ENCODE data around the gene ITSN1. TPM values are rescaled to one million over a fixed set of nuclear protein-coding genes. Genes with fewer than 3 reads are reported as not detected.
"Not testable (repeated sequence)": the region's sequence is repeated elsewhere in the genome, so short reads cannot be mapped to it uniquely, and the experiment has no call there.

The ITSN1 gene
- total RNA-seq, 1 donor from 2014 or later = 4.8 TPM

DNA sequence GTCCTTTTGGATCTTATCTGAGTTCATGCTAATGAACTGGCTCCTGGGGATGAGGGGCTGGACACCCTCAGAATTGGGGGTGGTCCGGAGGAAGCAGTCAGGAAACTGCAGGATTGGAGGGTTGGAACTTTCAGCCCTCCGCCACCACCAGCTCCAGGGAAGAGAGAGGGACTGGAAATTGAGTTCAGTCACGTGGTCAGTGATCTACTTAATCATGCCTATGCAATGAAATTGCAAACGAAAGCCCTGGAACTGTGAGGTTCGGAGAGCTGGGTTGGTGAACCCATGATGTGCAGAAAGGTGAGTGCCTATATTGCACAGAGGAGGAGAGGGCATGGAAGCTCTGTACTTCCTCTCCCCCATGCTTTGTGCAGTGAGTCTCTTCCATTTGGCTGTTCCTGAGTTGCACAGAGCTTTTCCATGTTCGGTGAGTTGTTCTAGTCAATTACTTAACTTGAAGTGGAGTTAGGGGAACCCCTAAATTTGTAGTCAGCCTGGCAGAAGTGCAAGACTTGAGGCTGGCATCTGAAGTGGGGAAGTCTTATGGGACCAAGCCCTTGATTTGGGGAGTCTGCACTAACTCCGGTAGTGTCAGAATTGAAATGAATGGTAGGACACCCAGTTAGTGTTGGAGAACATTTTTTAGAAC lies 16.7 kb downstream of the ITSN1 start:
- Mint-ChIP-seq H3K27me3 (peaks cover 5% of the 10 kb centered on the region), H3K4me1 (peaks cover 4% of the 10 kb centered on the region), H3K27ac (no peak overlapping the region), H3K36me3 (ENCODE audit: low read depth) (no peaks in the 10 kb centered on the region), H3K4me3 (no peak overlapping the region), H3K9me3 (no peaks in the 10 kb centered on the region)
- intact Hi-C loops (cut with micrococcal nuclease) = no loop called here
- DNase-seq = no peak

DNA sequence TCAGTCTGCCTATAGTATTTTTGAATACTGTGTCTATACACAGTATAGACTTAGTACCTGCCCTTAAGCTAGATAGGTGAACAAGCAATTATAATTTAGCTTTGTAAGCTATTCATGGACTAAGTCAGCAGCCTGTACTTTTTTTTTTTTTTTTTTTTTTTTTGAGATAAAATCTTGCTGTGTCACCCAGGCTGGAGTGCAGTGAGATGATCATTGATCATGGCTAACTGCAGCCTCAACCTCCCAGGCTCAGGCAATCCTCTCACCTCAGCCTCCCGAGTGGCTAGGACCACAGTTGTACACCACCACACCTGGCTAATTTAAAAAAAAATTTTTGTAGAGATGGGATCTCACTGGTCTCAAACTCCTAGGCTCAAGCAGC lies 17.3 kb downstream of the ITSN1 start:
- Mint-ChIP-seq H3K4me1 (peaks cover 4% of the 10 kb centered on the region), H3K27ac (no peak overlapping the region), H3K36me3 (ENCODE audit: low read depth) (no peaks in the 10 kb centered on the region), H3K9me3 (no peaks in the 10 kb centered on the region), H3K27me3 (peaks cover 5% of the 10 kb centered on the region), H3K4me3 (no peak overlapping the region)
- intact Hi-C loops (cut with micrococcal nuclease) = no loop called here
- no peak for DNase-seq

DNA sequence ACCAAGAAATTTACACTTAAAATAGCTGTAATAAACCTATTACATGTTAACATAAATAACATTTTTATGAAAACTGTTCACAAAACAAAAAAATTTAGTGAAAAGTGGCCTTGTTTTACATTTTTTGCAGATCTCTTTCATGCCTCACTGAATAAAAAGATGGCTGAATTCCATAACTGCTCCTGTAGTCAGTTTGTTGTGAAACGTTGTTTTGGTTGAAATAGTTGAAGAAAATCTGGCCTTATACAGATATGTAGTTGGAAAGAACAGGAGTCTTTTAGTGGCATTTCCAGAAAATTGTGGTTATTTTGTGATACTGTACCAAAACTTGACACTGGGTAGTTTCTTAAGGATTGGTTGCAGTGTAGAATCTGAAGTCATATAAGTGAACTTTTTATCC lies 18.1 kb downstream of the ITSN1 start:
- Mint-ChIP-seq H3K27me3 (peaks cover 5% of the 10 kb centered on the region), H3K4me3 (no peak overlapping the region), H3K4me1 (peaks cover 4% of the 10 kb centered on the region), H3K27ac (no peak overlapping the region), H3K9me3 (no peaks in the 10 kb centered on the region), H3K36me3 (ENCODE audit: low read depth) (no peaks in the 10 kb centered on the region)
- no peak for DNase-seq
- intact Hi-C loops (cut with micrococcal nuclease) = no loop called here

DNA sequence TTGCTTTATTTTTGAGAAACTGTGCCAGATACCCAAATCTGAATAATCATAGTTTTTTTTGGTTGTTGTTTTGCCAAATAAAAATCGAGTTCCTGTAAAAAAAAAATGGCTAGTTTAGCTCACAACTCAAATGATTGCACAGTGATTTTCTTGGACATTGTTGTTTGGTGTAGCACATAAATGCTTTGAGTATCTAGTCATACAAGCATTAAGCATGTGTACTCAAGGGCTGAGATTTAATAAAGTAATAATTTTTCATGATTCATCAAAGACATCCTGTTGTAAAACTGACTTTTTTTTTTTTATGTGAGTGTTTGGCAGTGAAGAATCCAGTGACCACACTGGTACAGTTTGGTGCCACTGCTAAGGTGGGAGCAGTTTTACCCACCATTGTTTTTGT lies 18.8 kb downstream of the ITSN1 start:
- Mint-ChIP-seq H3K9me3 (no peaks in the 10 kb centered on the region), H3K36me3 (ENCODE audit: low read depth) (no peaks in the 10 kb centered on the region), H3K4me1 (peaks cover 4% of the 10 kb centered on the region), H3K4me3 (no peak overlapping the region), H3K27ac (no peak overlapping the region), H3K27me3 (peaks cover 3% of the 10 kb centered on the region)
- no peak for DNase-seq
- intact Hi-C loops (cut with micrococcal nuclease) = no loop called here

DNA sequence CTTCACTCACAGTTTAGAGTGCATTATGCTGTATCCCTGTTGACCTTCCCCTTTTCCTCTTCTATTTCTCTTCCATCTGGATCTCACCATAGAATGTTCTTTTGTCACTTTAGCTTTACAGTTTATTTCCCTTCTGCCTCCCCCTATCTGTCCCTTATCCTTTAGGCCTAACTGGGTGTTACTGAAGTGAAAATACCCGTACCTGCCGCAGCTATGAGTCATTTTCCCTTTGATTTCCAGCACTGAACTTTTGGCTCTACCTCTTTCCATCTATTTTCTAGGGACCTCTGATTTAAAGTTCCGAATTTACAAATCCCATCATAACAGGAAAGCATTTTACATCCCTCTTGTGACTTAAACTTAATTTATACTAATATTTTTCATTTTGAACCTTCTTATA lies 19.7 kb downstream of the ITSN1 start:
- DNase-seq = no peak
- intact Hi-C loops (cut with micrococcal nuclease) = no loop called here
- no peaks in the 10 kb centered on the region for H3K36me3 Mint-ChIP-seq (ENCODE audit: low read depth)
- H3K27me3 Mint-ChIP-seq = peaks cover 5% of the 10 kb centered on the region
- H3K9me3 Mint-ChIP-seq = no peaks in the 10 kb centered on the region
- no peak overlapping the region for H3K27ac Mint-ChIP-seq
- no peak overlapping the region for H3K4me3 Mint-ChIP-seq
- H3K4me1 Mint-ChIP-seq = peaks cover 4% of the 10 kb centered on the region

DNA sequence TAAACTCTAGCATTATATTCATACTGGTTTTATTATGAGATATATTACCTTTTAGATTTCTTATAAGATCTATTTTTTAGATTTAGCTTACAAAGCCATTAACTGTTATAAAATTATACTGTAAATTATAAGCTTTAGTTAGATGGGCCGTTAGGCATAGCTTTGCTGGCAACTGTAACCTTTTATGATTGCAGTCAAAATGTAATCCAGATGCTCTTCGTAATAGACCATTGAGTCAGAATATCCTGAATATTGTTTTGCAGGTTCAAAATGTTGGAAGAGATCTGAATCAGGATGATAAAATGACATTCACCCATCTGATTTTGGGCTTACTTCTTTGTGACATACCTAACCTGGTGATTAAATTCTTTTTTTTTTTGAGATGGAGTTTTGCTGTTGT lies 20.9 kb downstream of the ITSN1 start:
- no peak overlapping the region for H3K4me3 Mint-ChIP-seq
- H3K36me3 Mint-ChIP-seq (ENCODE audit: low read depth) = no peaks in the 10 kb centered on the region
- no peaks in the 10 kb centered on the region for H3K4me1 Mint-ChIP-seq
- no peaks in the 10 kb centered on the region for H3K9me3 Mint-ChIP-seq
- intact Hi-C loops (cut with micrococcal nuclease) = no loop called here
- DNase-seq = no peak
- peaks cover 3% of the 10 kb centered on the region for H3K27me3 Mint-ChIP-seq
- H3K27ac Mint-ChIP-seq = no peak overlapping the region

DNA sequence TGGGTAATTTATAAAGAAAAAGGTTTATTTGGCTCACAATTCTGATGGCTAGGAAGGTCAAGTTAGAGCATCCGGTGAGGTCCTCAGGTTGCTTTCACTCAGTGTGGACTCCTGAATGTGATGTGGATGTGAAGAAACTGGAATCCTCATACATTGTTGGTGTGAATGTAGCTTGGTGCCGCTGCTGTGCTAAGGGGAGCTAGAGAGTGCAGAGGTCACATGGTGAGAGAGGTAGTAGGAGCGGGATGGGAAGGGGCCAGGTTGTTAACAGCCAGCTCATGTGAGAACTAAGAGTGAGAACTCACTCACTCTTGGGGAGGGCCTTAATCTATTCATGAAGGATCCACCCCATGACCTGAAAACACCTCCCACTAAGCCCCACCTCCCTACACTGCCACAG lies 21.8 kb downstream of the ITSN1 start:
- no peaks in the 10 kb centered on the region for H3K36me3 Mint-ChIP-seq (ENCODE audit: low read depth)
- H3K9me3 Mint-ChIP-seq = no peaks in the 10 kb centered on the region
- H3K27me3 Mint-ChIP-seq = peaks cover 3% of the 10 kb centered on the region
- H3K4me3 Mint-ChIP-seq = no peak overlapping the region
- no peak overlapping the region for H3K27ac Mint-ChIP-seq
- H3K4me1 Mint-ChIP-seq = no peaks in the 10 kb centered on the region
- intact Hi-C loops (cut with micrococcal nuclease) = no loop called here
- no peak for DNase-seq

DNA sequence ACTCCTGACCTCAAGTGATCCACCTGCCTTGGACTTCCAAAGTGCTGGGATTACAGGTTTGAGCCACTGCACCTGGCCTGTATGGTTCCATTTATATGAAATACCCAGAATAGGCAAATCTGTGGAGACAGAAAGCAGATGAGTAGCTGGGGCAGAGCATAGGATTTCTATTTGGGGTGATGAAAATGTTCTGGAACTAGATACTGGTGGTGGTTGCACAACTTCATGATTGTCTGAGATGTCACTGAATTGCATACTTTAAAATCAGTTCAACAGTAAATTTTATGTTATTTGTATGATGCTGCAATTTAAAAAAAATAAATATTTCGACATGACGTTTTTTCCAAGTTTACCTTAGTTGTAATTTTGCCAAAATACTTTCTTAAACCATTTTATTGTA lies 23.9 kb downstream of the ITSN1 start:
- no peaks in the 10 kb centered on the region for H3K36me3 Mint-ChIP-seq (ENCODE audit: low read depth)
- H3K27ac Mint-ChIP-seq = no peak overlapping the region
- no peaks in the 10 kb centered on the region for H3K9me3 Mint-ChIP-seq
- H3K4me3 Mint-ChIP-seq = no peak overlapping the region
- no peaks in the 10 kb centered on the region for H3K4me1 Mint-ChIP-seq
- no peak for DNase-seq
- intact Hi-C loops (cut with micrococcal nuclease) = no loop called here
- peaks cover 3% of the 10 kb centered on the region for H3K27me3 Mint-ChIP-seq

DNA sequence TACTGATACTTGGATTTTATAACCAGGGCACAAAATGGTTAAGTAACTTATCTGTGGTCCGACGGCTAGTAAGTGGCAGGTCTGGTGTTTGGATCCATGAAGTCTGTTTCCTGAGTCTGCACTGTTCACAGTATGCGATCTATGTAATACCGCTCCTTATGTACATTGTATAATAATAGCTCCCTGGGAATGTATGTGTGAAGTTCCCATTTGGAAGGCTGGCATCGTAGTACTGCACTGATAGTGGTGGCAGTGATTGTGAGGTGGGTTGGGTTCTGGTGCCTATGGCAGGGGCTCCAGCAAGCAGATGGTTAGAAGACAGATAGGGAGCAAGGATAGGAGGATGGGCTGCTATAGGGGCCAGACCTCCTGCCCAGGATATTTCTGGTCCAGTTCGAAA lies 25.3 kb downstream of the ITSN1 start:
- H3K27ac Mint-ChIP-seq = no peak overlapping the region
- DNase-seq = no peak
- no peak overlapping the region for H3K4me3 Mint-ChIP-seq
- H3K4me1 Mint-ChIP-seq = no peaks in the 10 kb centered on the region
- peaks cover 2% of the 10 kb centered on the region for H3K27me3 Mint-ChIP-seq
- no peaks in the 10 kb centered on the region for H3K36me3 Mint-ChIP-seq (ENCODE audit: low read depth)
- H3K9me3 Mint-ChIP-seq = no peaks in the 10 kb centered on the region
- intact Hi-C loops (cut with micrococcal nuclease) = no loop called here

DNA sequence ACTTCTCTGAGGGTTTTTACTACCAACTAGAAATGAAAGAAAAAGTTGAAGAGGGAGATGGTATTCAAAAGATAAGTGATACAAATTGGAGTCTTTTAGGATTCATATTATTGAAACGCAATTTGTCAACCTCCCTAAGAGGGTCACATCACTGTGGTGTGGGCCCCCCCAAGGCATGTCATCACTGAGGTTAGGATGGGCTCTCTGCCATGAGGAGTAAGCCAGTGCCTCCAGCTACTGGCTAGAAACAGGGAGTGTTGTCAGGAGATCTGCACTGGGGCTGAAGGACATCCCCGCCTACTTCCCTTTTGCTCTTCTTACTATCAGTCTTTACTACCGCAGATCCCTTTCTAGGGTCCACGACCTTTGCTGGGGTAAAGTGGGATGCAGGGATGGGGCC lies 25.9 kb downstream of the ITSN1 start:
- DNase-seq = no peak
- Mint-ChIP-seq H3K4me1 (no peaks in the 10 kb centered on the region), H3K27me3 (peaks cover 2% of the 10 kb centered on the region), H3K36me3 (ENCODE audit: low read depth) (no peaks in the 10 kb centered on the region), H3K4me3 (no peak overlapping the region), H3K9me3 (no peaks in the 10 kb centered on the region), H3K27ac (no peak overlapping the region)
- intact Hi-C loops (cut with micrococcal nuclease) = no loop called here

DNA sequence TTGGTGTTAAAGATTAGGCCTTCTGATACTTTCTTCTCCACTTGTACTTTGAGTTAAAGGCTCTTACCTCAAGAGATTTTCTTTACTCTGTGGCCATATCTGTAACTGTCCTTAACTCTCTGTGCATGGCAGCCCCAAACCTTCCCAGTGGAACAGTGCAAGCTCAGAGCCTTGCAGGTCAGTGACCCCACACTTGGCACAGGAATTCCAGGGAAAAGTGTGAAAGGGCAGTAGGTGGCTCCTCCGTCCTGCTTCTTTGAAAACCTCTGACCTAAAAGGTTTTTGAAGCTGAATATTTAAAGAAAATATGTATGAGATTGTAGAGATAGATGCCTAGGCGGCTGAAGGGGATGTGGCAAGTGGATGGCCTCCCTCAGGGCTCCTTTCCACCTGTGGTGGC lies 26.3 kb downstream of the ITSN1 start:
- no peaks in the 10 kb centered on the region for H3K4me1 Mint-ChIP-seq
- H3K9me3 Mint-ChIP-seq = no peaks in the 10 kb centered on the region
- H3K27me3 Mint-ChIP-seq = peaks cover 2% of the 10 kb centered on the region
- H3K4me3 Mint-ChIP-seq = no peak overlapping the region
- H3K36me3 Mint-ChIP-seq (ENCODE audit: low read depth) = no peaks in the 10 kb centered on the region
- H3K27ac Mint-ChIP-seq = no peak overlapping the region
- no peak for DNase-seq
- intact Hi-C loops (cut with micrococcal nuclease) = no loop called here

DNA sequence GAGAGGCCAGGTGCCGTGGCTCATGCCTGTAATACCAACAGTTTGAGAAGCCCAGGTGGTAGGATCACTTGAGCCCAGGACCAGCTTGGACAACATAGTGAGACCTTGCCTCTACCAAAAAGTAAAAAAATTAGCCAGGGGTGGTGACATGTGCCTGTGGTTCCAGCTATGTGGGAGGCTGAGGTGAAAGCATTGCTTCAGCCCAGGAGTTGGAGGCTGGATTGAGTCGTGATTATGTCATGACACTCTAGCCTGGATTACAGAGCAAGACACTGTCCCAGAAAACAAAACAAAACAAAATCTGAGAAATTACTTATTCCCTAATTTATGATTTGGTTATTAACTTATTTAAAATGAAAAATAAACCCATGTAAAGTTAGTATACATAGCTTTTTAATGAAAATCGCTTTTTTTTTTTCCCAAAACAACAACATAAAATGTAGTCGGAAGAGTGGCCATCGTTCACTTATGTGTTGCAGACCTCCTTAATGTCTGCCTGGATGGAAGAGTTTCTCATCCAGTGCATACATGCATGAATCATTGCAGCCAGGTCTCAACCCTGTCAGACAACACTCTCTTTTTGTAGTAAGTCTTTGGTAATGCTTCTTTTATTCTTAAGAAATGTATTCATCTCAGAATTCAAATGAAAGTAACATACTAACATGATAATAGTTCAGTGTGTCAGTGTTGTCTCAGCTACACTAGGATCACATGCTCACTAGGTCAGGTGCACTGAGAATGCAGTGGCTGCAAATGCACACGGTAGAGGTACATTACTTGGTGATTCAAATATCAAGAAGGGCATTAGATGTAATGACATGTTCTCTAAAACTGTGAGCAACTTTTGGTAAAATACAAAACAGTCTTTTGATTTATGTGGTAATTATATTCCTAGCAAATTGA lies 28.0 kb downstream of the ITSN1 start:
- Mint-ChIP-seq H3K36me3 (ENCODE audit: low read depth) (no peaks in the 10 kb centered on the region), H3K4me1 (no peaks in the 10 kb centered on the region), H3K4me3 (no peak overlapping the region), H3K27ac (no peak overlapping the region), H3K27me3 (peaks cover 5% of the 10 kb centered on the region), H3K9me3 (no peaks in the 10 kb centered on the region)
- DNase-seq = no peak
- intact Hi-C loops (cut with micrococcal nuclease) = no loop called here

DNA sequence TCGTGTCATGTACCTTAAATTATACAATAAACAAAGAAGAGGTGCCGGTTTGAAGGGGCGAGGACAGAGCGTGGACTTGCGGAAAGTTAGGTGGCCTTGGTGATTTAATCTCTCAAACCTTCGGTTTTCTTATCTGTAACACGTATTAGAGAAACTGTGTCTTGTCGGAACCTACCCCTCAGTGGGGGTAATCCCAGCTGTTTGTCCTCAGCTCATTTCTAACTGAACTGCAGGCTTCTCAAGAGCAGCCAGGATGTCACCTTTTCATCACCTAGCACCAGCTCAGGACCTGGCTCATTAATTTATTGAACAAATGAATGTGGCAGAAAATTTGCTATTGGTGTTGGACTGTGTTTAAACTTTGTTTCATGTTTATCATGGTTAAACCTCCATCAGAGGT lies 31.2 kb downstream of the ITSN1 start:
- no peaks in the 10 kb centered on the region for H3K9me3 Mint-ChIP-seq
- no peak for DNase-seq
- peaks cover 3% of the 10 kb centered on the region for H3K27me3 Mint-ChIP-seq
- no peaks in the 10 kb centered on the region for H3K36me3 Mint-ChIP-seq (ENCODE audit: low read depth)
- no peaks in the 10 kb centered on the region for H3K4me1 Mint-ChIP-seq
- no peak overlapping the region for H3K4me3 Mint-ChIP-seq
- H3K27ac Mint-ChIP-seq = no peak overlapping the region
- intact Hi-C loops (cut with micrococcal nuclease) = no loop called here

DNA sequence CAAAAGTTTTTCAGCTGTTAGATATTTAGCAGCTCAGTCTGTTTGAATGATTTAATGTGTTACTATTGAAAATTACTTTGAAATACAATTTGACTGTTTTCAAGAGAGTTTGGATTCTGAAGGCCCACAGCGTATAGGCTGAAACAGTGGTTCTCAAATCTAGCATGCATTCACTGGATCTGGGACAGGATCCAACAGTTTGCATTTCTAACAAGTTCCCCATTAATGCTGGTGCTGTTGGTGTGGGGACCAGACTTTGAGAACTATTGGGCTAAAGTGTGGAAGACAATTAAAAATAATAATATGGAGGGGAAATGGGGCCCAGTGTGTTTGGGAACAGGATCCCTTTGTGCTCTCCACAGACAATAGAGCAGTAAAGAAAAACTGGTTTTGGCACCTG lies 31.9 kb downstream of the ITSN1 start:
- Mint-ChIP-seq H3K9me3 (no peaks in the 10 kb centered on the region), H3K27ac (no peak overlapping the region), H3K36me3 (ENCODE audit: low read depth) (no peaks in the 10 kb centered on the region), H3K27me3 (peaks cover 3% of the 10 kb centered on the region), H3K4me3 (no peak overlapping the region), H3K4me1 (no peaks in the 10 kb centered on the region)
- DNase-seq = no peak
- intact Hi-C loops (cut with micrococcal nuclease) = no loop called here

DNA sequence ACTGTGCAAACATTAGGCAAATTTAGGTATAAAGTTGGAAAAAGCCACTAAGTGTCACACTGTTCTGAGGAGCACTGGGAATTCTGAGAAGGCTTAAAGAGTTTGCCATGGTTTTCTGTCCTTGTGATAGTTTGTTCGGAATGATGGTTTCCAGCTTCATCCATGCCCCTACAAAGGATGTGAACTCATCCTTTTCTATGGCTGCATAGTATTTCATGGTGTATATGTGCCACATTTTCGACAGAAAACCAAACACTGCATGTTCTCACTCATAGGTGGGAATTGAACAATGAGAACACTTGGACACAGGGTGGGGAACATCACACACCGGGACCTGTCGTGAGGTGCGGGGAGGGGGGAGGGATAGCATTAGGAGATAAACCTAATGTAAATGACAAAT lies 34.4 kb downstream of the ITSN1 start:
- H3K4me3 Mint-ChIP-seq; H3K27ac Mint-ChIP-seq; H3K27me3 Mint-ChIP-seq; H3K36me3 Mint-ChIP-seq (ENCODE audit: low read depth); H3K9me3 Mint-ChIP-seq; DNase-seq; H3K4me1 Mint-ChIP-seq; intact Hi-C loops (cut with micrococcal nuclease): not testable (repeated sequence)

Measured in activated CD4-positive, alpha-beta T cell treated with anti-CD3 and anti-CD28 coated beads, Interleukin-2, amount 10 ng/mL, durations not matched to agents 24 days and 14 days (primary cell).